Hepatocyte (in vitro differentiated cells): ENCODE measurements around the gene PPP2R2B.

Experiments used
- EZH2 ChIP-seq: fragments of 200-600 bp; sonication (generic); IDR thresholded peaks from 2 replicates; pipeline ENCODE4 v1.6.1; 2016; ENCODE audit warnings: antibody characterized with exemption, mild to moderate bottlenecking, borderline replicate concordance
- EZH2phosphoT487 ChIP-seq: fragments of 200-600 bp; sonication (generic); IDR thresholded peaks from one replicate; pipeline ENCODE4 v1.6.1; 2018; ENCODE audit warnings: antibody characterized with exemption, mild to moderate bottlenecking, low read depth, moderate library complexity; ENCODE audit not compliant: unreplicated experiment, severe bottlenecking
- TF ChIP-seq, protein P1 (sequence below): fragments of 200-600 bp; sonication (generic); IDR thresholded peaks from 2 replicates; pipeline ENCODE4 v1.5.1; 2016; ENCODE audit warnings: antibody characterized with exemption, mild to moderate bottlenecking; ENCODE audit not compliant: poor library complexity

DNA sequence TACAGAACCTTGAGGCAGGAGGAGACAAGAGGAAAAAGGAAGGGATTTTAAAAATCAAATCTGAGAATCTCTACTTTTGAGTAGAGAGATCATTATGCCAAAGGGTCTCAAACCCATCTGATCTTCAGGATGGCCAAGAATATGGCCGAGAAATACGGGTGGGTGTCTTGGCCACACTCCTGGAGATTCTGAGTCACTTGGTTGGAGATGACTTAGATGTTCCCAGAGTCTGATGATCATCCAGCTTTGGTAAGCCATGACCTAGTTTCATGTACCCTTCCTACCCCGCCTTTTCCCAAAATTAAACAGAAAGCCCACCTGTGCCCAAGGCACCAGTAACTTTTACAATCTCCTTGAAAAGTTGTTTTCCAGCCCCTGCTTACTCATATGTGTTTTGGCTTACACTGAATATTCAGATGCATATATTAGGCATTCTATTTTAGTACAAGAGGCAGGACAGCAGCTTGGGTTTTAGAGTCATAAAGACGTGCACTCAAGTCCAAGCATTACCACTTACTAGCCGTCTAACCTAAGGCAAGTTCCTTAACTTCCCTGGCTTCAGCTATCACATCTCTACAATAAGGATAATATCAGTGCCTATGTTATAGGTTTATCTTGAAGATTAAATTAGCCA, 195.5 kb downstream of the PPP2R2B start:
- TF ChIP-seq, protein P1, sequence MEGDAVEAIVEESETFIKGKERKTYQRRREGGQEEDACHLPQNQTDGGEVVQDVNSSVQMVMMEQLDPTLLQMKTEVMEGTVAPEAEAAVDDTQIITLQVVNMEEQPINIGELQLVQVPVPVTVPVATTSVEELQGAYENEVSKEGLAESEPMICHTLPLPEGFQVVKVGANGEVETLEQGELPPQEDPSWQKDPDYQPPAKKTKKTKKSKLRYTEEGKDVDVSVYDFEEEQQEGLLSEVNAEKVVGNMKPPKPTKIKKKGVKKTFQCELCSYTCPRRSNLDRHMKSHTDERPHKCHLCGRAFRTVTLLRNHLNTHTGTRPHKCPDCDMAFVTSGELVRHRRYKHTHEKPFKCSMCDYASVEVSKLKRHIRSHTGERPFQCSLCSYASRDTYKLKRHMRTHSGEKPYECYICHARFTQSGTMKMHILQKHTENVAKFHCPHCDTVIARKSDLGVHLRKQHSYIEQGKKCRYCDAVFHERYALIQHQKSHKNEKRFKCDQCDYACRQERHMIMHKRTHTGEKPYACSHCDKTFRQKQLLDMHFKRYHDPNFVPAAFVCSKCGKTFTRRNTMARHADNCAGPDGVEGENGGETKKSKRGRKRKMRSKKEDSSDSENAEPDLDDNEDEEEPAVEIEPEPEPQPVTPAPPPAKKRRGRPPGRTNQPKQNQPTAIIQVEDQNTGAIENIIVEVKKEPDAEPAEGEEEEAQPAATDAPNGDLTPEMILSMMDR: no peak
- TF ChIP-seq EZH2phosphoT487 (no peak), EZH2 (no peak)
